K562 (cell line): ENCODE results near the gene GTPBP6. TPM values are rescaled to one million over a fixed set of nuclear protein-coding genes. Genes with fewer than 3 reads are reported as not detected.

Experiments used
- ATAC-seq: fragments of 200-7000 bp; cut with Tn5 transposase; 3 replicates; pipeline ENCODE4 v1.9.1; 2020; ENCODE audit warnings: moderate library complexity
- BruUV-seq: library from RNA; stranded (reverse); fragments of 400-500 nt; replicated peaks from 2 replicates; lab custom pipeline; 2021; lab: Mats Ljungman, UMichigan
- CTCF ChIA-PET: fragments of 300-600 bp; formaldehyde crosslinking; extraction: SDS; loops from one replicate; lab custom pipeline; 2021; ENCODE audit warnings: low intra/inter-chr PET ratio; lab: Yijun Ruan, JAX
- POLR2A ChIA-PET: fragments of 300-600, 350-650 bp; sonication (Branson Sonifier 250); formaldehyde crosslinking; extraction: SDS; loops from one replicate; lab custom pipeline; 2021; ENCODE audit warnings: antibody characterized with exemption, inconsistent platforms; lab: Yijun Ruan, JAX
- DNase-seq, 4 experiments: peaks; one replicate each; pipeline versions ENCODE4 v3.0.0 to v3.0.0-alpha.2; 2011 to 2018; ENCODE audit warnings: low spot score in 3 of 4, mixed read lengths in 3 of 4; ENCODE audit errors: extremely low read depth in 1 of 4
- FAIRE-seq: peaks from 2 replicates; lab custom pipeline; 2011; peaks lifted over from hg19 to GRCh38; lab: Jason Lieb, UNC
- H2AFZ ChIP-seq: 2 replicates; pipeline ENCODE4 v1.6.0; 2011; ENCODE audit warnings: low read depth, low read length, control low read depth, inconsistent platforms
- H3K27ac ChIP-seq: fragments of 200-600 bp; 3 replicates; pipeline ENCODE4 v1.8.0; 2011; ENCODE audit warnings: low read depth, mild to moderate bottlenecking, control low read depth, inconsistent platforms, low read length, moderate library complexity, mixed read lengths; ENCODE audit errors: extremely low read depth
- H3K27me3 ChIP-seq, 2 experiments: fragments of 300-600 bp in 1 of 2; 2 replicates in 1 of 2; 3 replicates in 1 of 2; pipeline versions ENCODE4 v1.6.0 to v1.8.0; 2011; ENCODE audit warnings: inconsistent platforms in 2 of 2, low read length in 2 of 2, mild to moderate bottlenecking in 1 of 2, mixed read lengths in 1 of 2, moderate library complexity in 1 of 2; ENCODE audit not compliant: control insufficient read depth in 2 of 2, insufficient read depth in 2 of 2
- H3K36me3 ChIP-seq: fragments of 300-600 bp; 3 replicates; pipeline ENCODE4 v1.8.0; 2011; ENCODE audit warnings: mild to moderate bottlenecking, low read length, inconsistent platforms; ENCODE audit not compliant: control insufficient read depth, insufficient read depth
- H3K4me1 ChIP-seq, 2 experiments: fragments of 200-600 bp in 1 of 2; replicated peaks in 1 of 2; 2 replicates in 1 of 2; 3 replicates in 1 of 2; pipeline versions ENCODE4 v1.5.1 to v1.8.0; 2011; ENCODE audit warnings: inconsistent platforms in 2 of 2, low read length in 2 of 2, mild to moderate bottlenecking in 1 of 2, mixed read lengths in 1 of 2, moderate library complexity in 1 of 2; ENCODE audit not compliant: control insufficient read depth in 2 of 2, insufficient read depth in 2 of 2
- H3K4me2 ChIP-seq: 2 replicates; pipeline ENCODE4 v1.6.1; 2011; ENCODE audit warnings: low read length, control low read depth, inconsistent platforms, mixed read lengths; ENCODE audit not compliant: insufficient read depth
- H3K4me3 ChIP-seq: fragments of 200-600 bp; sonication (generic), shearing (Covaris generic); 2 replicates; pipeline ENCODE4 v1.5.1; 2016; ENCODE audit warnings: control low read depth, inconsistent platforms
- H3K79me2 ChIP-seq: fragments of 200-600 bp; 3 replicates; pipeline ENCODE4 v1.8.0; 2011; ENCODE audit warnings: low read length, inconsistent platforms; ENCODE audit not compliant: control insufficient read depth, insufficient read depth
- H3K9ac ChIP-seq, 2 experiments: 2 replicates each; pipeline versions ENCODE4 v1.6.0 to v1.6.1; 2011; ENCODE audit warnings: low read depth in 2 of 2, low read length in 2 of 2, control low read depth in 1 of 2, inconsistent platforms in 1 of 2, mild to moderate bottlenecking in 1 of 2, mixed read lengths in 1 of 2; ENCODE audit not compliant: insufficient read depth in 1 of 2
- H3K9me1 ChIP-seq: one replicate; pipeline ENCODE4 v1.6.0; 2011; ENCODE audit warnings: inconsistent platforms, mild to moderate bottlenecking, low read length, moderate library complexity; ENCODE audit not compliant: control insufficient read depth, insufficient read depth
- H3K9me3 ChIP-seq: replicated peaks from 2 replicates; pipeline ENCODE4 v1.5.1; 2011; ENCODE audit warnings: low read depth, low read length, inconsistent platforms; ENCODE audit not compliant: control insufficient read depth, insufficient read depth
- H4K20me1 ChIP-seq: replicated peaks from 2 replicates; pipeline ENCODE4 v1.6.1; 2011; ENCODE audit warnings: low read length, inconsistent platforms, mixed read lengths; ENCODE audit not compliant: control insufficient read depth, insufficient read depth
- CHD4 ChIP-seq: fragments of 200-600 bp; sonication (generic); IDR thresholded peaks from 3 replicates; pipeline ENCODE4 v1.6.1; 2012; ENCODE audit warnings: low read depth, mild to moderate bottlenecking, mixed read lengths, low read length, inconsistent platforms; ENCODE audit not compliant: insufficient read depth, insufficient replicate concordance, poor library complexity, severe bottlenecking
- HNRNPH1 ChIP-seq: fragments of 200-400 bp; formaldehyde crosslinking; optimal IDR thresholded peaks from 2 replicates; pipeline ENCODE3; 2017; ENCODE audit warnings: low read depth, mild to moderate bottlenecking, low read length, moderate library complexity
- JUND ChIP-seq, 2 experiments: IDR thresholded peaks; 2 replicates in 1 of 2; 3 replicates in 1 of 2; pipeline ENCODE4 v1.6.1; 2011; ENCODE audit warnings: borderline replicate concordance in 2 of 2, low read depth in 2 of 2, low read length in 2 of 2, improper control_type of control experiment in 1 of 2, missing biosample characterization in 1 of 2, missing genetic modification characterization in 1 of 2, missing genetic modification reagents in 1 of 2
- RFX5 ChIP-seq: IDR thresholded peaks from 2 replicates; pipeline ENCODE4 v1.6.1; 2011; ENCODE audit warnings: low read depth, mild to moderate bottlenecking, improper control_type of control experiment, low read length
- TBP ChIP-seq: optimal IDR thresholded peaks from 2 replicates; pipeline ENCODE3; 2011; ENCODE audit warnings: low read depth, low read length, improper control_type of control experiment
- ZNF780A ChIP-seq: fragments of 250-450 bp; sonication (Bioruptor Pico); IDR thresholded peaks from 2 replicates; pipeline ENCODE4 v1.5.0; 2021; ENCODE audit warnings: mild to moderate bottlenecking
- WGBS: fragments of 100-300 bp; shearing (Covaris generic); methylation state at CpG from one replicate; pipeline ENCODE4 v1.1.6; 2016; ENCODE audit warnings: low coverage, mixed read lengths; ENCODE audit not compliant: insufficient coverage; ENCODE audit errors: missing lambda C conversion rate; 5-methylcytosine and 5-hydroxymethylcytosine counted together
- in situ Hi-C: fragments of 300-500 bp; cut with MboI; formaldehyde crosslinking; loops from 4 replicates; pipeline ENCODE4 v1.15.0; 2018; ENCODE audit warnings: inconsistent platforms, mixed read lengths
- intact Hi-C: fragments of 100-400 bp; cut with micrococcal nuclease; formaldehyde crosslinking; loops from 2 replicates; pipeline ENCODE4 v1.14.2; 2022
- polyA plus RNA-seq, 8 experiments: library from polyadenylated mRNA; depleted of rRNA in 4 of 8; stranded (reverse) in 5 of 8; unstranded in 3 of 8; fragments of >200 nt; fragmentation: Nextera tagmentation in 2 of 8; fragmentation: Illumina TruSeq in 1 of 8; extraction: Ambion mirVana in 2 of 8; extraction: Trizol in 1 of 8; gene quantifications; 2 replicates each; pipeline versions ENCODE4 v1.2.1 to v1.2.3, GENCODE V29; 2011 to 2014; ENCODE audit warnings: inconsistent platforms in 1 of 8, missing spikeins in 1 of 8
- total RNA-seq, 7 experiments: library from RNA; depleted of rRNA in 6 of 7; stranded (reverse); fragments of >200 nt in 6 of 7; fragmentation: Illumina TruSeq in 2 of 7; extraction: Trizol in 2 of 7; gene quantifications; 2 replicates each; pipeline versions ENCODE4 v1.2.1 to v1.2.3, GENCODE V29; 2011 to 2021; ENCODE audit warnings: low replicate concordance in 1 of 7
- TF ChIP-seq, protein P1 (sequence below): fragments of 250-450 bp; sonication (Bioruptor Pico); IDR thresholded peaks from 2 replicates; pipeline ENCODE4 v1.6.1; 2021; ENCODE audit warnings: mild to moderate bottlenecking
- TF ChIP-seq, protein P2 (sequence below): fragments of 200-400 bp; formaldehyde crosslinking; IDR thresholded peaks from 2 replicates; pipeline ENCODE4 v1.6.1; 2017; ENCODE audit warnings: mild to moderate bottlenecking, low read depth, low read length, moderate library complexity
- TF ChIP-seq, protein P3 (sequence below): sonication (generic); formaldehyde crosslinking; IDR thresholded peaks from 2 replicates; pipeline ENCODE4 v1.8.1; 2023; ENCODE audit warnings: mild to moderate bottlenecking, missing genetic modification reagents
- TF ChIP-seq, protein P4 (sequence below): fragments of 250-450 bp; sonication (Bioruptor Pico); IDR thresholded peaks from 2 replicates; pipeline ENCODE4 v1.4.0; 2020; ENCODE audit warnings: mild to moderate bottlenecking, moderate library complexity, borderline replicate concordance

Gene GTPBP6
- total and polyA plus RNA-seq, 9 of the 15 experiments (the other 6 are each of a cell fraction or from before 2014, with no cell fraction given) = 0.24 to 35.2 (median 8.0) TPM

DNA sequence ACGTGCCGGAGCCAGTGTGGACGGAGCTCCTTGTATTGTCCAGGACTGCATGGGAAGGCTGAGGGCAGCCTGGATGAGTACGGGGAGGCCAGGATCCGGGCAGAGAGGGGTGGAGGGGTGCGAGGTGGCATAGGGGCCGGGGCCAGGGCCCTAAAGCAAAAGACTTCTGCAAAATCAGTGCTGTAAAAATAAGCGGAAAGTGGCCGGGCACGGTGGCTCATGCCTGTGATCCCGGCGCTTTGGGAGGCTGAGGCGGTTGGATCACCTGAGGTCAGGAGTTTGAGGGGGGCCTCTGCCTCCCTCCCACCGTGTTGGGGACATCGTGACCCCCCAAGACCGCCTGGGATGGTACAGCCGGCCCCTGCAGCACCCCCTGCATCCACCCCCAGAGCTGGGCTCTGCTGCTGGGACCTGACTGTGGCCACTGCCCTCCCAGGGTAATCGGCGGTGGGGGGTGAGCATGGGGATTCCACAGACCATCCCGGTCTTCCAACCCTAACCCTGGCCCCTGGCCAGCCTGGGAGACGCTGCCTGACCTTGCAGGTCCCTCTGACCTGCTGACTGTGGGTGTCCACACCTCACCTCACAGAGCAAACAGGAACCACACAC, 60.8 kb downstream of the GTPBP6 start:
- CTCF ChIA-PET = no interaction called here
- H3K9ac ChIP-seq = no peak overlapping the region
- ATAC-seq = no peak
- TF ChIP-seq JUND (IDR thresholded peaks at IDR 0.05; ENCODE audit: borderline replicate concordance, low read depth, low read length) (no peak), JUND (tag; IDR thresholded peaks at IDR 0.05; ENCODE audit: borderline replicate concordance, low read depth, low read length) (no peak), HNRNPH1 (no peak), RFX5 (no peak), CHD4 (no peak), TBP (no peak), ZNF780A (no peak)
- TF ChIP-seq, protein P1, sequence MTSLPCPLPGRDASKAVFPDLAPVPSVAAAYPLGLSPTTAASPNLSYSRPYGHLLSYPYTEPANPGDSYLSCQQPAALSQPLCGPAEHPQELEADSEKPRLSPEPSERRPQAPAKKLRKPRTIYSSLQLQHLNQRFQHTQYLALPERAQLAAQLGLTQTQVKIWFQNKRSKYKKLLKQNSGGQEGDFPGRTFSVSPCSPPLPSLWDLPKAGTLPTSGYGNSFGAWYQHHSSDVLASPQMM (CRISPR knock-in tag) = no peak
- TF ChIP-seq, protein P2, sequence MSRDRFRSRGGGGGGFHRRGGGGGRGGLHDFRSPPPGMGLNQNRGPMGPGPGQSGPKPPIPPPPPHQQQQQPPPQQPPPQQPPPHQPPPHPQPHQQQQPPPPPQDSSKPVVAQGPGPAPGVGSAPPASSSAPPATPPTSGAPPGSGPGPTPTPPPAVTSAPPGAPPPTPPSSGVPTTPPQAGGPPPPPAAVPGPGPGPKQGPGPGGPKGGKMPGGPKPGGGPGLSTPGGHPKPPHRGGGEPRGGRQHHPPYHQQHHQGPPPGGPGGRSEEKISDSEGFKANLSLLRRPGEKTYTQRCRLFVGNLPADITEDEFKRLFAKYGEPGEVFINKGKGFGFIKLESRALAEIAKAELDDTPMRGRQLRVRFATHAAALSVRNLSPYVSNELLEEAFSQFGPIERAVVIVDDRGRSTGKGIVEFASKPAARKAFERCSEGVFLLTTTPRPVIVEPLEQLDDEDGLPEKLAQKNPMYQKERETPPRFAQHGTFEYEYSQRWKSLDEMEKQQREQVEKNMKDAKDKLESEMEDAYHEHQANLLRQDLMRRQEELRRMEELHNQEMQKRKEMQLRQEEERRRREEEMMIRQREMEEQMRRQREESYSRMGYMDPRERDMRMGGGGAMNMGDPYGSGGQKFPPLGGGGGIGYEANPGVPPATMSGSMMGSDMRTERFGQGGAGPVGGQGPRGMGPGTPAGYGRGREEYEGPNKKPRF = no peak
- TF ChIP-seq, protein P3, sequence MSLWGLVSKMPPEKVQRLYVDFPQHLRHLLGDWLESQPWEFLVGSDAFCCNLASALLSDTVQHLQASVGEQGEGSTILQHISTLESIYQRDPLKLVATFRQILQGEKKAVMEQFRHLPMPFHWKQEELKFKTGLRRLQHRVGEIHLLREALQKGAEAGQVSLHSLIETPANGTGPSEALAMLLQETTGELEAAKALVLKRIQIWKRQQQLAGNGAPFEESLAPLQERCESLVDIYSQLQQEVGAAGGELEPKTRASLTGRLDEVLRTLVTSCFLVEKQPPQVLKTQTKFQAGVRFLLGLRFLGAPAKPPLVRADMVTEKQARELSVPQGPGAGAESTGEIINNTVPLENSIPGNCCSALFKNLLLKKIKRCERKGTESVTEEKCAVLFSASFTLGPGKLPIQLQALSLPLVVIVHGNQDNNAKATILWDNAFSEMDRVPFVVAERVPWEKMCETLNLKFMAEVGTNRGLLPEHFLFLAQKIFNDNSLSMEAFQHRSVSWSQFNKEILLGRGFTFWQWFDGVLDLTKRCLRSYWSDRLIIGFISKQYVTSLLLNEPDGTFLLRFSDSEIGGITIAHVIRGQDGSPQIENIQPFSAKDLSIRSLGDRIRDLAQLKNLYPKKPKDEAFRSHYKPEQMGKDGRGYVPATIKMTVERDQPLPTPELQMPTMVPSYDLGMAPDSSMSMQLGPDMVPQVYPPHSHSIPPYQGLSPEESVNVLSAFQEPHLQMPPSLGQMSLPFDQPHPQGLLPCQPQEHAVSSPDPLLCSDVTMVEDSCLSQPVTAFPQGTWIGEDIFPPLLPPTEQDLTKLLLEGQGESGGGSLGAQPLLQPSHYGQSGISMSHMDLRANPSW (CRISPR knock-in tag) = no peak
- TF ChIP-seq, protein P4, sequence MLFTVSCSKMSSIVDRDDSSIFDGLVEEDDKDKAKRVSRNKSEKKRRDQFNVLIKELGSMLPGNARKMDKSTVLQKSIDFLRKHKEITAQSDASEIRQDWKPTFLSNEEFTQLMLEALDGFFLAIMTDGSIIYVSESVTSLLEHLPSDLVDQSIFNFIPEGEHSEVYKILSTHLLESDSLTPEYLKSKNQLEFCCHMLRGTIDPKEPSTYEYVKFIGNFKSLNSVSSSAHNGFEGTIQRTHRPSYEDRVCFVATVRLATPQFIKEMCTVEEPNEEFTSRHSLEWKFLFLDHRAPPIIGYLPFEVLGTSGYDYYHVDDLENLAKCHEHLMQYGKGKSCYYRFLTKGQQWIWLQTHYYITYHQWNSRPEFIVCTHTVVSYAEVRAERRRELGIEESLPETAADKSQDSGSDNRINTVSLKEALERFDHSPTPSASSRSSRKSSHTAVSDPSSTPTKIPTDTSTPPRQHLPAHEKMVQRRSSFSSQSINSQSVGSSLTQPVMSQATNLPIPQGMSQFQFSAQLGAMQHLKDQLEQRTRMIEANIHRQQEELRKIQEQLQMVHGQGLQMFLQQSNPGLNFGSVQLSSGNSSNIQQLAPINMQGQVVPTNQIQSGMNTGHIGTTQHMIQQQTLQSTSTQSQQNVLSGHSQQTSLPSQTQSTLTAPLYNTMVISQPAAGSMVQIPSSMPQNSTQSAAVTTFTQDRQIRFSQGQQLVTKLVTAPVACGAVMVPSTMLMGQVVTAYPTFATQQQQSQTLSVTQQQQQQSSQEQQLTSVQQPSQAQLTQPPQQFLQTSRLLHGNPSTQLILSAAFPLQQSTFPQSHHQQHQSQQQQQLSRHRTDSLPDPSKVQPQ (CRISPR knock-in tag) = no peak
- intact Hi-C loops (no loop called here), in situ Hi-C loops (no loop called here)
- no peaks in the 10 kb centered on the region for H3K79me2 ChIP-seq
- H3K36me3 ChIP-seq = no peaks in the 10 kb centered on the region
- POLR2A ChIA-PET = no interaction called here
- BruUV-seq = no TSS peak
- H3K9me3 ChIP-seq = no peaks in the 10 kb centered on the region
- H4K20me1 ChIP-seq = 0 out of 2 replicates have a peak, but pooled peaks cover 5% of the 10 kb centered on the region
- H3K27me3 ChIP-seq = no peaks in the 10 kb centered on the region; a peak in 1 of 5 replicates
- H3K4me3 ChIP-seq = no peak overlapping the region
- H2AFZ ChIP-seq = no peak overlapping the region
- no peaks in the 10 kb centered on the region for H3K9me1 ChIP-seq
- DNase-seq = no peak
- H3K27ac ChIP-seq = no peak overlapping the region
- WGBS = 21% methylated on average over 9 of the region's 21 CpGs
- H3K4me1 ChIP-seq = peaks cover 9 to 30% of the 10 kb centered on the region in 2 experiments
- H3K4me2 ChIP-seq = no peak overlapping the region
- FAIRE-seq = no peak
